Measurements from ENCODE around the gene B3GALT2. TPM values are rescaled to one million over a fixed set of nuclear protein-coding genes. Genes with fewer than 3 reads are reported as not detected.
A peak's percentile ranks its signal among the peaks of the same experiment; 100 is the strongest.
"Not testable (repeated sequence)": the region's sequence is repeated elsewhere in the genome, so short reads cannot be mapped to it uniquely, and the experiment has no call there.

Gene B3GALT2, protein sequence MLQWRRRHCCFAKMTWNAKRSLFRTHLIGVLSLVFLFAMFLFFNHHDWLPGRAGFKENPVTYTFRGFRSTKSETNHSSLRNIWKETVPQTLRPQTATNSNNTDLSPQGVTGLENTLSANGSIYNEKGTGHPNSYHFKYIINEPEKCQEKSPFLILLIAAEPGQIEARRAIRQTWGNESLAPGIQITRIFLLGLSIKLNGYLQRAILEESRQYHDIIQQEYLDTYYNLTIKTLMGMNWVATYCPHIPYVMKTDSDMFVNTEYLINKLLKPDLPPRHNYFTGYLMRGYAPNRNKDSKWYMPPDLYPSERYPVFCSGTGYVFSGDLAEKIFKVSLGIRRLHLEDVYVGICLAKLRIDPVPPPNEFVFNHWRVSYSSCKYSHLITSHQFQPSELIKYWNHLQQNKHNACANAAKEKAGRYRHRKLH
- 0.13 TPM in 1 of 2 replicates, not detected in the other for total RNA-seq

DNA sequence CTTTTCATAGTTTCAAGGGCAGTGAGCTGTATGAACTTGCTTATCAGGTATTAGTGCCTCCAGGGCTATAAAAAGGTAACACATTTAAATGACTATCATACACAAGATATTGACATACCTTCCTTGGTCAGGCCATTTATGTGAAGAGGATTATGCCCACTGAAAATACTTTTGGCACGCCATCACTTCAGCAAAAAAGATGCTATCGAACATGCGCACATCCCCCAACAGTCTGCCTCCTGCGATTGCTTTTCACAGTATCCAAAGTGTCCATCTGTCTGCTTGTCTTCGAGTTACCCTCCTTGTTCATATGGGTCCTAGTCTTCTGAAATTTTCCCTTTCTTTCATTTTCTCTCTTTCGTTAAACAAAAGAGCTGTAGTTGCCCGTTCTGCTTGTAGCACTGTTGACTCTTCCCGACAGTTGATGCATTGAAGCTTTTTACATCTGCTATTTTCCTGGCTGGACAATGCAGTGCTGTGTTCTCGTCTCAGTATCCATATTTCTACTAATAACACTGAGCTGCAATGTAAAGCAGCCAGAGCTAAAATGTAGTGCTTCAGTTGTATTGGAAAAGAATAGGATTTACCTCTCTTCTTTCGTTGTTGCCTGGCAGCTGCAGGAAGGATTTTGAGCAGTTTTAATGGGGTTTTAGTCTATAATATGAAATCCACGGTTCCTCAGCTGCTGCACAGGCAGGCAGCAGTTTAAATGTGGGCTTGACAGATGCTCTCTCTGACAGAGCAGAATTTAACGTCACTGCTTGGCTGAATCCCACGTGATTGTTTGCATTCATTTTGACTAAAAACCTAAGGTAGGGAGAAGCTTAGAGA is at the start of gene B3GALT2:
TSS of gene B3GALT2 (minus strand) at position 713 of the 831 bp plus-strand sequence. CDS start 5,051 bp downstream, outside the sequence.
- intact Hi-C loops (cut with micrococcal nuclease): loop anchor here (10.0 kb wide), 1 partner anchor 519 kb away; no protein-coding TSS in a partner anchor
- peaks cover 4% of the 10 kb centered on the region for H3K36me3 Mint-ChIP-seq (ENCODE audit: low read depth)
- DNase-seq (ENCODE audit: low spot score): no peak
- no peak within 1 kb of the TSS for H3K27ac Mint-ChIP-seq
- H3K4me1 Mint-ChIP-seq (ENCODE audit: low read depth): peaks cover 40% of the 10 kb centered on the region
- peak within 1 kb of the TSS; percentile 72 for H3K4me3 Mint-ChIP-seq
- H3K27me3 Mint-ChIP-seq (ENCODE audit: insufficient read depth): no peaks in the 10 kb centered on the region
- H3K9me3 Mint-ChIP-seq: no peaks in the 10 kb centered on the region

- Mint-ChIP-seq H3K27me3 (ENCODE audit: insufficient read depth) (no peaks in the 10 kb centered on the region), H3K4me3 (no peak overlapping the region), H3K36me3 (ENCODE audit: low read depth) (peaks cover 29% of the 10 kb centered on the region), H3K9me3 (no peaks in the 10 kb centered on the region), H3K4me1 (ENCODE audit: low read depth) (peaks cover 9% of the 10 kb centered on the region), H3K27ac (no peak overlapping the region)
- DNase-seq (ENCODE audit: low spot score): no peak
- intact Hi-C loops (cut with micrococcal nuclease): no loop called here
Measured at GRCh38 chr1:193234530-193234929, 48.1 kb upstream of the B3GALT2 start.

GRCh38 chr1:193231146-193231545 is 44.7 kb upstream of the B3GALT2 start:
- intact Hi-C loops (cut with micrococcal nuclease); H3K4me3 Mint-ChIP-seq; H3K4me1 Mint-ChIP-seq (ENCODE audit: low read depth); H3K9me3 Mint-ChIP-seq; DNase-seq (ENCODE audit: low spot score); H3K27ac Mint-ChIP-seq; H3K27me3 Mint-ChIP-seq (ENCODE audit: insufficient read depth): not testable (repeated sequence)
- peaks cover 17% of the 10 kb centered on the region for H3K36me3 Mint-ChIP-seq (ENCODE audit: low read depth)

DNA sequence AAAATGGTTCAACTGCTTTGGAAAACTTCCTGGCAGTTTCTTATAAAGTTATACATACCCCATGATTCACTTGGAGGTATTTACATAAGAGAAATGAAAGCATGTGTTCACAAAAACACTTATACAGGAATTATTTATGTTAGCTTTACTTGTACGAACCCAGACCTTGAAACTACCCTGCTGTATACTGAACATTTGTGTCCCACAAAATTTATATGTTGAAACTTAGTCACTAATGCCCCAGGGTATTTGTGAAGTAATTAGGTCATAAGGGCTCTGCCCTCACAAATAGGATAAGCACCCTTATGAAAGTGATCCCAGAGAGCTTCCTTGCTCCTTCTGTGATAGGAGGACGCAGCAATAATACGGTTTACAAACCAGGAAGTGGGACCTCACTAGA is 42.7 kb upstream of the B3GALT2 start:
- H3K9me3 Mint-ChIP-seq: peaks cover 6% of the 10 kb centered on the region
- no peak overlapping the region for H3K4me3 Mint-ChIP-seq
- no peaks in the 10 kb centered on the region for H3K27me3 Mint-ChIP-seq (ENCODE audit: insufficient read depth)
- peaks cover 27% of the 10 kb centered on the region for H3K36me3 Mint-ChIP-seq (ENCODE audit: low read depth)
- peaks cover 9% of the 10 kb centered on the region for H3K4me1 Mint-ChIP-seq (ENCODE audit: low read depth)
- no peak overlapping the region for H3K27ac Mint-ChIP-seq
- DNase-seq (ENCODE audit: low spot score): no peak
- intact Hi-C loops (cut with micrococcal nuclease): no loop called here

DNA sequence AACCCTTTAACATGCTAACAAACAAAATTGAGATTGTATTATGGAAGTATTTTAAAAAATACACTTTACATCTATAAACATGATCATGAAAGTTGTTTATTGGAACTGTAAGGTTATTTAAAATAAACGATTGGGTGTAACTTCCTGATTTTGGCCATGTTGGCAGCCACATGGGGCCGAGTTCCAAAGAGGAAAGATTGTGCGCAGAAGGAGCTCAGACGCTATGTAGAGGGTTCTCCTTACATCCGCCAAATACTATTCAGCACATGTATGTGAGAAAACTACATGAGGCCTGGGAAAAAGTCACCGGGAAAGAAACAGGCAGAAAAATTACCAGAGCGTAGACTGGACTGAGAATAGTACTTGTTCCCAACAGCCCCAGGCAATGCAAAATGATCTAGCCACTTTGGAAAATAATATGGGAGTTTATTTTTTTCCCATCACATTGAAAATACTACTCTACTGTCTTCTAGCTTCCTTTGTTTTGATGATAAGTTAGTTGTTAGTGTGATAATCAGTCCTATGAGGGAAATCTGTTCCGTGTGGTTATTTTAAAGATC is 35.7 kb upstream of the B3GALT2 start:
- peaks cover 9% of the 10 kb centered on the region for H3K4me1 Mint-ChIP-seq (ENCODE audit: low read depth)
- intact Hi-C loops (cut with micrococcal nuclease): no loop called here
- DNase-seq (ENCODE audit: low spot score): no peak
- peaks cover 39% of the 10 kb centered on the region for H3K36me3 Mint-ChIP-seq (ENCODE audit: low read depth)
- H3K27ac Mint-ChIP-seq: no peak overlapping the region
- H3K27me3 Mint-ChIP-seq (ENCODE audit: insufficient read depth): no peaks in the 10 kb centered on the region
- no peak overlapping the region for H3K4me3 Mint-ChIP-seq
- H3K9me3 Mint-ChIP-seq: peaks cover 6% of the 10 kb centered on the region

DNA sequence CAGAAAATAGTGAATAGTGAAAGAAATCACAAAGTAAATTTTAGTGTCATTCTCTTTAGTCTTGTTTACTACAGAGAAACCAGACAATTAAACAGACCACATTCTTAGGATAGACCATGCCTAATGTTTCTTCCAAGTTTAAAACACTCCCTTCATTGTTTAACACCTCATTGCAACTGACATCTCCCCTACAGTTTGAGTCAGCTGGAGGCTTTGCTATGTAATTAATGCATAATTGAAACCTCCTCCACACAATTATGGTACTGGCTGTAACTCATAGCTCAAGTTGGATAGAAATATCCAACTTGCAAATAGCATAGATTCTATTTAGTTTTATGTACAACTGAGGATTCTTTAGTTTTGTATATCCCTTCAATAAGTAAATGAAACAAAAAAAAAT is 35.2 kb upstream of the B3GALT2 start:
- no peaks in the 10 kb centered on the region for H3K27me3 Mint-ChIP-seq (ENCODE audit: insufficient read depth)
- H3K4me1 Mint-ChIP-seq (ENCODE audit: low read depth): peaks cover 9% of the 10 kb centered on the region
- no peak for DNase-seq (ENCODE audit: low spot score)
- H3K27ac Mint-ChIP-seq: no peak overlapping the region
- peaks cover 6% of the 10 kb centered on the region for H3K9me3 Mint-ChIP-seq
- H3K4me3 Mint-ChIP-seq: no peak overlapping the region
- intact Hi-C loops (cut with micrococcal nuclease): no loop called here
- H3K36me3 Mint-ChIP-seq (ENCODE audit: low read depth): peaks cover 41% of the 10 kb centered on the region

DNA sequence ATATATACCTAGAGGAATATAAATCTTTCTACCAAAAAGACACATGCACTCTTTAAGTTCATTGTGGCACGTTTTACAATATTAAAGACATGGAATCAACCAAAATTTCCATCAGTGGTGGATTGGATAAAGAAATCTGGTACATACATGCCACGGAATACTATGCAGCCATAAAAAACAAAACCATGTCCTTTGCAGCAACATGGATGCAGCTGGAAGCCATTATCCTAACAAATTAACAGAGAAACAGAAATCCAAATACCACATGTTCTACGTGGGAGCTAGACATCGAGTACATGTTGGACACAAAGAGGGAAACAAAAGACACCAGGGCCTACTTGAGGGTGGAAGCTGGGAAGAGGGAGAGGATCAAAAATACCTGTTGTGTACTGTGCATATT is 33.0 kb upstream of the B3GALT2 start:
- Mint-ChIP-seq H3K27me3 (ENCODE audit: insufficient read depth) (no peaks in the 10 kb centered on the region), H3K4me3 (no peak overlapping the region), H3K36me3 (ENCODE audit: low read depth) (peaks cover 37% of the 10 kb centered on the region), H3K27ac (no peak overlapping the region), H3K4me1 (ENCODE audit: low read depth) (no peaks in the 10 kb centered on the region), H3K9me3 (peaks cover 6% of the 10 kb centered on the region)
- DNase-seq (ENCODE audit: low spot score): no peak
- intact Hi-C loops (cut with micrococcal nuclease): no loop called here

GRCh38 chr1:193216920-193217319 is 30.5 kb upstream of the B3GALT2 start:
- intact Hi-C loops (cut with micrococcal nuclease): no loop called here
- Mint-ChIP-seq H3K36me3 (ENCODE audit: low read depth) (peaks cover 48% of the 10 kb centered on the region), H3K4me1 (ENCODE audit: low read depth) (no peaks in the 10 kb centered on the region)

GRCh38 chr1:193213998-193214397 is 27.6 kb upstream of the B3GALT2 start:
- intact Hi-C loops (cut with micrococcal nuclease): no loop called here
- peaks cover 20% of the 10 kb centered on the region for H3K4me1 Mint-ChIP-seq (ENCODE audit: low read depth)
- DNase-seq (ENCODE audit: low spot score): no peak
- peaks cover 6% of the 10 kb centered on the region for H3K9me3 Mint-ChIP-seq
- H3K36me3 Mint-ChIP-seq (ENCODE audit: low read depth): peaks cover 57% of the 10 kb centered on the region
- no peaks in the 10 kb centered on the region for H3K27me3 Mint-ChIP-seq (ENCODE audit: insufficient read depth)
- no peak overlapping the region for H3K4me3 Mint-ChIP-seq
- H3K27ac Mint-ChIP-seq: no peak overlapping the region

More at GRCh38 chr1:193216920-193217319, 30.5 kb upstream of the B3GALT2 start:
- Mint-ChIP-seq H3K27me3 (ENCODE audit: insufficient read depth) (no peaks in the 10 kb centered on the region), H3K4me3 (no peak overlapping the region), H3K9me3 (peaks cover 6% of the 10 kb centered on the region), H3K27ac (no peak overlapping the region)
- no peak for DNase-seq (ENCODE audit: low spot score)

- peaks cover 17% of the 10 kb centered on the region for H3K9me3 Mint-ChIP-seq
- peaks cover 57% of the 10 kb centered on the region for H3K36me3 Mint-ChIP-seq (ENCODE audit: low read depth)
- no peak overlapping the region for H3K27ac Mint-ChIP-seq
- H3K4me1 Mint-ChIP-seq (ENCODE audit: low read depth): peaks cover 29% of the 10 kb centered on the region
- H3K27me3 Mint-ChIP-seq (ENCODE audit: insufficient read depth): no peaks in the 10 kb centered on the region
- intact Hi-C loops (cut with micrococcal nuclease): no loop called here
- DNase-seq (ENCODE audit: low spot score): no peak
- H3K4me3 Mint-ChIP-seq: no peak overlapping the region
Measured at GRCh38 chr1:193212637-193213036, 26.2 kb upstream of the B3GALT2 start.

GRCh38 chr1:193211539-193211938 is 25.1 kb upstream of the B3GALT2 start:
- H3K27me3 Mint-ChIP-seq (ENCODE audit: insufficient read depth): no peaks in the 10 kb centered on the region
- H3K36me3 Mint-ChIP-seq (ENCODE audit: low read depth): peaks cover 56% of the 10 kb centered on the region
- intact Hi-C loops (cut with micrococcal nuclease): no loop called here
- H3K27ac Mint-ChIP-seq: no peak overlapping the region
- no peak overlapping the region for H3K4me3 Mint-ChIP-seq
- no peak for DNase-seq (ENCODE audit: low spot score)
- peaks cover 29% of the 10 kb centered on the region for H3K4me1 Mint-ChIP-seq (ENCODE audit: low read depth)
- H3K9me3 Mint-ChIP-seq: peaks cover 25% of the 10 kb centered on the region

DNA sequence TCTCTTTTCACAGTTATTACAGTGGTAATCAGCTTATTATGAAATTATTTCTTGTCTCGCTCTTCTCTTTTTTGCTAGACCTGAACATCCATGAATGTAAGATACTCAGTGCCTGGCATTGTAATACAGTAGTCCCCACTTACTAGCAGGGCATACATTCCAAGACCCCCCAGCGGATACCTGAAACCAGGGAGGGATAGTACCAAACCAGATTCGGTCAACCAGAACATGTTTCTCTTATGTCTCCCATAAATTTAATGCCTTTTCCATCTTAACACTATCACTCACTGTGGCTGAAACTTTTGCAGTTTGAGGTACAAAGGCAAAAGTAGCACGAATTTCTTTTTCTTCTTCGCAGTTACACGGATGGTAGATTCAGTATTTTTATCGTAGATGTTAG is 24.6 kb upstream of the B3GALT2 start:
- no peak overlapping the region for H3K27ac Mint-ChIP-seq
- intact Hi-C loops (cut with micrococcal nuclease): no loop called here

DNA sequence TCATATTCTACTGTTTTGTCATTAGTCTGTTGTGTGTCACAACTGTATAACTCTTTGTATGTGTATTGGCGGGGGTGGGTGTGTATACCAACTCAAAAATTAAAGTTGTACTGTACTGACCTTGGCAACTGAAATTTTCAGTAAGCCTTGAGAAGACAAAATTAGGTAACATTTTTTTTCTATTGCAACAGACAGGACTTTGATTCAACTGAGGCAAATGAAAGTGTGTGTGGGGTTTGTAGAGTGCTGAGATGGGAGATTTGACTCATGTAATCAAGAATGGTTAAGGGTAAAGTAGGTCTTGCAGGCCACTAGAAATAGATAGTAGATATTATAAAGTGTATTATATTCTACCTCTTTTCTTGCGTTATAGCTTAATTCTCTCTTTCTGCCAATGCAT is 14.6 kb upstream of the B3GALT2 start:
- intact Hi-C loops (cut with micrococcal nuclease): no loop called here
- H3K36me3 Mint-ChIP-seq (ENCODE audit: low read depth): peaks cover 28% of the 10 kb centered on the region
- DNase-seq (ENCODE audit: low spot score): no peak

More for the DNA sequence above, 24.6 kb upstream of the B3GALT2 start:
- no peak for DNase-seq (ENCODE audit: low spot score)
- H3K36me3 Mint-ChIP-seq (ENCODE audit: low read depth): peaks cover 56% of the 10 kb centered on the region
- H3K4me3 Mint-ChIP-seq: no peak overlapping the region
- H3K9me3 Mint-ChIP-seq: peaks cover 25% of the 10 kb centered on the region
- no peaks in the 10 kb centered on the region for H3K27me3 Mint-ChIP-seq (ENCODE audit: insufficient read depth)
- H3K4me1 Mint-ChIP-seq (ENCODE audit: low read depth): peaks cover 29% of the 10 kb centered on the region

More for the DNA sequence above, 14.6 kb upstream of the B3GALT2 start:
- no peak overlapping the region for H3K27ac Mint-ChIP-seq
- no peak overlapping the region for H3K4me3 Mint-ChIP-seq
- H3K9me3 Mint-ChIP-seq: no peaks in the 10 kb centered on the region
- H3K27me3 Mint-ChIP-seq (ENCODE audit: insufficient read depth): no peaks in the 10 kb centered on the region
- H3K4me1 Mint-ChIP-seq (ENCODE audit: low read depth): peaks cover 12% of the 10 kb centered on the region

Measured in activated T-helper 1 cell treated with anti-CD3 and anti-CD28 coated beads, Interleukin-12 subunit alpha, Interleukin-12 subunit beta, Interleukin-2, Interleukin-4 antibody, amounts not matched to agents 30 ng/mL and 10 ng/mL and 1 ng/mL, durations not matched to agents 14 hours and 24 hours and 36 hours (primary cell).